GM12801 (cell line): ENCODE data around the gene MAP4K2.
A peak's percentile ranks its signal among the peaks of the same experiment; 100 is the strongest.

Experiments
- TF ChIP-seq, protein P1 (sequence below): IDR thresholded peaks from one replicate; pipeline ENCODE4 v1.5.1; 2011; ENCODE audit warnings: control low read depth; ENCODE audit not compliant: insufficient read length; ENCODE audit errors: extremely low read depth

Gene MAP4K2

DNA sequence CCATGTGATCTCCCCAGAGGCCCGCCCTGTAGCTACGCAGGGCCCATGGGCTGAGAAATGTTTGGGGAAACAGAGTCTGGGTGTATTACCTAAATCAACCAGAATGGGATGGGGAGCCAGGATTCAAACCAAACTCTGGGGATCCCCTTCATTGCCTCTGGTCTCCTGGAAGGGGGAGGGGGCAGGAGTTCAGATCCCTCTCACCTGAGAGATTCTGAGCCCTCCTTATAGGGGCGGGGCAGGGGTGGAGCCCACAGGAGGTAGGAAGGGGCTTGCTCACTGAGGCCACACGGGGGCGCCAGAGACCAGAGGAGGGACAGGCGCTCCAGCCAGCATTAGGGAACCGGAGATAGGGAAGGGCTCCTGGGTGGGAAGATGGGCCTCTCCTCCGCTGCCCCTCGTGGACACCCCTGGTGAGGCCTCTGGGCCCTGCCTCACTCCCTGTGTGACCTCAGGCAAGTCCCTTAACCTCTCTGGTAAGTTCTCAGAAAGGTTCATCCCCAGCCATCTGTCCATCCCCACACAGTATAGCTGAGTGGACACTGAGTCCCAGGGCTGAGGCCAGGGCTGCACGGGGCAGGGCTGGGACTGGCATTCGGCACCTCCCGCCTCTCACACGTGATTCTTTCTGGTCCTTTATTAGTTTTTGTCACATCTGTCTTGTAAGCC, 44.1 kb upstream of the MAP4K2 start:
- TF ChIP-seq, protein P1, sequence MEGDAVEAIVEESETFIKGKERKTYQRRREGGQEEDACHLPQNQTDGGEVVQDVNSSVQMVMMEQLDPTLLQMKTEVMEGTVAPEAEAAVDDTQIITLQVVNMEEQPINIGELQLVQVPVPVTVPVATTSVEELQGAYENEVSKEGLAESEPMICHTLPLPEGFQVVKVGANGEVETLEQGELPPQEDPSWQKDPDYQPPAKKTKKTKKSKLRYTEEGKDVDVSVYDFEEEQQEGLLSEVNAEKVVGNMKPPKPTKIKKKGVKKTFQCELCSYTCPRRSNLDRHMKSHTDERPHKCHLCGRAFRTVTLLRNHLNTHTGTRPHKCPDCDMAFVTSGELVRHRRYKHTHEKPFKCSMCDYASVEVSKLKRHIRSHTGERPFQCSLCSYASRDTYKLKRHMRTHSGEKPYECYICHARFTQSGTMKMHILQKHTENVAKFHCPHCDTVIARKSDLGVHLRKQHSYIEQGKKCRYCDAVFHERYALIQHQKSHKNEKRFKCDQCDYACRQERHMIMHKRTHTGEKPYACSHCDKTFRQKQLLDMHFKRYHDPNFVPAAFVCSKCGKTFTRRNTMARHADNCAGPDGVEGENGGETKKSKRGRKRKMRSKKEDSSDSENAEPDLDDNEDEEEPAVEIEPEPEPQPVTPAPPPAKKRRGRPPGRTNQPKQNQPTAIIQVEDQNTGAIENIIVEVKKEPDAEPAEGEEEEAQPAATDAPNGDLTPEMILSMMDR: peak; percentile 51

DNA sequence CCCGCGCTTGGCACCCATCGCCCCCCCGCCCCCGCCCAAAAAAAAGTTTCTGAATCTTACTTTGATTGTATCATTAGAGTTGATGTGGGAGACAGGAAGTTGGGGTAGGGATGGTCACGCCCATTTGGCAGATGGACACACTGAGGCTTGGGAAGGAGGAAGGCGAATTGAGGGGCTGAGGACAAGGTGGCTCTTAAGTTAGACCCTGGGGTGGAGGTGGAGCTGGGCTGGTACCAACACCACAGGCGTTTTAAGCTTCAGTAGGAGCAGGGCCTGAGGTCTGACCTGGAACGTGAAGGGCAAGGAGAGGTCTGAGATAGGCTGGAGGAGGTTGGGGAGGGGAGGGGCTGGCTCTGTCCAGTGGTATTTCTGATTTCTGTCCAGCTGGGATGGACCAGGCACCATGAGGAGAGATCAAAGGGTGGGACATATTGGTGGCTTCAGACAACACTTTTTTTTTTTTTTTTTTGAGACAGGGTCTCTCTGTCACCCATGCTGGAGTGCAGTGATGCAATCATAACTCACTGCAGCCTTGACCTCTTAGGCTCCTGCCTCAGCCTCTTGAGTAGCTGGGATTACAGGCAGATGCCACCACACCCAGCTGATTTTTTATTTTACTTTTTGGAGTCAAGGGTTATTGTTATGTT, 42.2 kb upstream of the MAP4K2 start:
- TF ChIP-seq, protein P1: no peak

DNA sequence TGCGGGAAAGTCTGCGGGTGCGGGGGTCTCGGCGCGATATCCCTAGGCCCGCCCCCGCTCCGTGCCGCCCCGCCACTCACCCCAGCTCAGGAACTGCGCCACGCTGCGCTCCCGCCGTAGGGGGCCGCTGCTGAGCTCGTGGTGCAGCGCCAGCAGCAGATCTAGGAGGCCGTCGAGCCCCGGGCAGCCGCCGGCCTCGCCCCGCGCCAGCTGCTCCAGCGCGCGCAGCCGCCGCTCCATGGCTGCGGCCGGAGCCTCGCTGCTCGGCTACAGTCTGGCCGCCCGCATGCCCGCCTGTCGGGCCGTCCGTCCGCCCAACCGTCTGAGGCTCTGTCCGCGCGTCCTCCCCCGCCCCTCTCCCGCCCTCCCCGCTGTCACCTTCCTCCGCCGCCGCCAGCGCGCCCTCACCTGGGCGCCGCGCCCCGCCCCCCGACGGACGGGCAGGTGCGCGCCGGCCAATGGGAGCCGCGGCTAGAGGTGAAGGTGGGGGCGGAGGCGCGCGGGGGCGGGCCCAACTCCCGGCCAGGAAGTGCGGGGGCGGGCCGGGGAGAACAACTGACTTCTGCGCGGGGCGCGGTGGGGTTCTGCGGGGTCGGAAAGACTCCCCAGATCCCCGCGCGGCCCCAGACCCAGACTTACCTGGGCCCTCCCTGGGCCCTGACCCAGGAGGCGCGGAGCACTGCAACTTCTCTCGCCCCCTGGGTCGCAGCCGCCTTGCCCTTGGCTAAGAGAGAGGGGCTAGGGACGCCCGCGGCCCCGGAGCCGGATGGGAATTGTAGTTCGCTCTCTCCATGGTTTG, 41.5 kb upstream of the MAP4K2 start, which contains the start of gene CDC42BPG:
Gene CDC42BPG (minus strand): TSS at position 324 of the 799 bp plus-strand sequence. CDS start 84 bp downstream, at position 240.
- TF ChIP-seq, protein P1: no peak

DNA sequence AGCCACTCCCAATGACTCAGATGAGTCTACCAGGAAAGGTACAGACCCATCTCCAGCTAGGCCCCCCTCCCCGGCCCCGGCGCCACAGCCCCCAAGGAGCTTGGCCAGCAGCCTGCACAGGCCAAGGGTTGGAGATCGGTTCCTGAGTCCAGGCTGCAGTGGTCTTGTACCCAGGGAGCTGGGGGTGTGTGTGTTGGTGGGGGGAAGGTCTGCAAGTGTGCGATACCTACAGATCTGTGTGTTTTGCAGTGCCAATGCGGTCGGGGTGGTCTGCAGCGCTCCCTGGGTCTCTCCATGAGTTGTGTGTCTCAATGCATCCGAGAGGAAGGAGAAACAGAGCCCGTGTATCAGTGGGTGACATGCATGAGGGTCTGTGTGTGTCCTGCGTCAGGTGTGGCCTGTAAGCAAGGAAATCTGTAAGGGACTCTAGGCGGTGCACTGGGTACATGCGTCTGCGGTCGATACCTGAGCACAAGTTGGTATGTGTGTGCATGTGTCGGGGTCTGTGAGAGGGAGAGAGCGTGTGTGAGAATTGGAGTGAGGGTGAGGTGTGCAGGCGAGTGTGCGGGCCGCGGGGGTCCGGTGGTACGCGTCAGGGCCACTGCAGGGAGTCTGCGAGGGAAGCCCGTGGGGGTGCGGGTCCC, 40.8 kb upstream of the MAP4K2 start:
- TF ChIP-seq, protein P1: no peak

DNA sequence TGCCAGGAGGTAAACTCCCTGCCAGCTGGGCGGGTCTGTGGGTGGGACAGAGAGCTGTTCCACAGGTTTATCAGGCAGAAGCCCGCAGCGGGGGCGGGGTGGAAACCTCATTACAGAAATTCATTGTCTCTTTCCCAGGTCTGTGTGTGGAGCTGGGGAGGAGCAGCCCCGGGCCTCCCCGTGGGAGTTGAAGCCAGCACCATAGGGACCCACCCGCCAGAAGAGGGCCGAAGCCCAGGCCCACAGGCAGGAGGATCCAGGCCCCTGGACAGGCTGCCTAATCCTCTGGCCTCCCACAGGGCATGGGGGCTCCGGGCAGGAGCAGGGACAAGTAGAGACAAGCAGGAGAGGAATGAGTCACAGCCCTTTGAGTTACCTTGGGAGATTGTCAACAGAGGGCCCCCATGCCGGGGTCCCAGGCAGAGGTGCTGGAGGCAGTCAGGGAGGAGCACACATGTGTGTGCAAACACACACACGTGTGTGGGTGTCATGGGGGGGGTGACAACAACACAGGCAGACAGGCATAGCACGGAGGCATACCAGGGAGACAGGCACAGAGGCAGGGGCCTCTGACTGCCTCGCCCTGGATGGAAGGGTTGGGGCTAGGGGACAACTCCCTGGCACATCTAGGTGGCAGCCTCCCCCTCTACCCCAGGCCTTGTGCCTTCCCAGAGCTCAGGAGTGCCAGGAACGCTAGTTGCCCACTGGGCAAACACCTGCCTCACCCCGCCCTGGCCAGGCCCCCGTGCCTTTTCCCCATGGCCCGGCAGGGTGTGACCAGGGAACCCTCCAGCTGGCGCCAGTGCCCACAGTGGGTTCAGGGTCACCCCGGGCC, 40.1 kb upstream of the MAP4K2 start:
- TF ChIP-seq, protein P1: no peak

DNA sequence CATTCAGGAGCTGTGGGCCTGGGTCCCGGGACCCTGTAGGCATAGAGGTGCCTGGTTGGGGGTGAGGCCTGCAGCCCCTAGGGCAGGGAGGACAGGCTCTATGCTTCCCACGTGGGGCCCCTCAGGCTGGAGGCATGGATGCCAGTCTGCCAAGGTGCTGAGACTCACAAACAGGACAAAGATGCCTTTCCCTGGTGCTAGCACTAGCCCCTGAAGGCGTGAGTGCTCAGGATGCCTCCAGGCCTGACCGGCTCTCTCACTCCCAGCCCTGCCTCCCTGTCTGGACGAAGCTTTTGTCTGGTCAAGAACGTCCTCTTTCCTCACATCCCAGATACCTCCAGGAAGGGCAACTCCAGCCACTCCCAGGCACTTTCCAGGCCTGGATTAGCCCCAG, 39.3 kb upstream of the MAP4K2 start:
- TF ChIP-seq, protein P1: no peak
